HUES6 (cell line): Measurements from ENCODE around the gene DUSP1.

ENCODE experiments used
- H3K27ac ChIP-seq: 2 replicates; pipeline ENCODE4 v1.7.0; 2013; ENCODE audit warnings: low read depth, mild to moderate bottlenecking, low read length, inconsistent platforms
- H3K27me3 ChIP-seq: 2 replicates; pipeline ENCODE4 v1.6.1; 2013; ENCODE audit warnings: low read length; ENCODE audit not compliant: control insufficient read depth, insufficient read depth
- H3K36me3 ChIP-seq: 2 replicates; pipeline ENCODE4 v1.6.1; 2013; ENCODE audit warnings: low read length; ENCODE audit not compliant: control insufficient read depth, insufficient read depth
- H3K4me1 ChIP-seq: 2 replicates; pipeline ENCODE4 v1.6.1; 2013; ENCODE audit warnings: low read length; ENCODE audit not compliant: control insufficient read depth, insufficient read depth
- H3K4me3 ChIP-seq: 2 replicates; pipeline ENCODE4 v1.5.1; 2013; ENCODE audit warnings: low read depth, low read length
- H3K9ac ChIP-seq: one replicate; pipeline ENCODE4 v1.6.1; 2013; ENCODE audit warnings: mild to moderate bottlenecking, low read length
- H3K9me3 ChIP-seq: 2 replicates; pipeline ENCODE4 v1.6.1; 2013; ENCODE audit warnings: low read depth, low read length; ENCODE audit not compliant: control insufficient read depth, insufficient read depth

Gene DUSP1

GRCh38 chr5:172747471-172747870, 23.5 kb downstream of the DUSP1 start:
- Histone ChIP-seq H3K9ac (no peak overlapping the region), H3K4me1 (no peaks in the 10 kb centered on the region; the same call in 1 of the 2 replicates), H3K36me3 (no peaks in the 10 kb centered on the region), H3K27ac (no peak overlapping the region), H3K4me3 (no peak overlapping the region), H3K9me3 (peaks cover 15% of the 10 kb centered on the region), H3K27me3 (no peaks in the 10 kb centered on the region)

- H3K9ac ChIP-seq = no peak overlapping the region
- no peaks in the 10 kb centered on the region for H3K36me3 ChIP-seq
- H3K9me3 ChIP-seq = peaks cover 15% of the 10 kb centered on the region
- H3K27me3 ChIP-seq = no peaks in the 10 kb centered on the region
- no peak overlapping the region for H3K27ac ChIP-seq
- no peak overlapping the region for H3K4me3 ChIP-seq
- H3K4me1 ChIP-seq = no peaks in the 10 kb centered on the region; the same call in 1 of the 2 replicates
These were observed 24.3 kb downstream of the DUSP1 start for GRCh38 chr5:172746725-172747124.

- Histone ChIP-seq H3K36me3 (no peaks in the 10 kb centered on the region), H3K4me3 (no peak overlapping the region), H3K27ac (no peak overlapping the region), H3K4me1 (no peaks in the 10 kb centered on the region; the same call in 1 of the 2 replicates), H3K9me3 (peaks cover 15% of the 10 kb centered on the region), H3K27me3 (no peaks in the 10 kb centered on the region), H3K9ac (no peak overlapping the region)
These were observed 25.2 kb downstream of the DUSP1 start for GRCh38 chr5:172745838-172746237.

- Histone ChIP-seq H3K36me3 (no peaks in the 10 kb centered on the region), H3K27ac (no peak overlapping the region), H3K9ac (no peak overlapping the region), H3K9me3 (peaks cover 15% of the 10 kb centered on the region), H3K4me3 (no peak overlapping the region), H3K4me1 (no peaks in the 10 kb centered on the region; the same call in 1 of the 2 replicates), H3K27me3 (no peaks in the 10 kb centered on the region)
These were observed 25.6 kb downstream of the DUSP1 start for GRCh38 chr5:172745406-172745805.

- H3K9ac ChIP-seq = no peak overlapping the region
- no peak overlapping the region for H3K4me3 ChIP-seq
- H3K4me1 ChIP-seq = no peaks in the 10 kb centered on the region; the same call in 1 of the 2 replicates
- H3K27ac ChIP-seq = no peak overlapping the region
- no peaks in the 10 kb centered on the region for H3K27me3 ChIP-seq
- no peaks in the 10 kb centered on the region for H3K36me3 ChIP-seq
- peaks cover 15% of the 10 kb centered on the region for H3K9me3 ChIP-seq
These were observed 26.6 kb downstream of the DUSP1 start for GRCh38 chr5:172744123-172745104.

GRCh38 chr5:172743112-172743959, 27.7 kb downstream of the DUSP1 start:
- no peak overlapping the region for H3K9ac ChIP-seq
- no peaks in the 10 kb centered on the region; the same call in 1 of the 2 replicates for H3K4me1 ChIP-seq
- no peak overlapping the region for H3K27ac ChIP-seq
- H3K4me3 ChIP-seq = no peak overlapping the region
- H3K9me3 ChIP-seq = peaks cover 15% of the 10 kb centered on the region
- H3K27me3 ChIP-seq = no peaks in the 10 kb centered on the region
- no peaks in the 10 kb centered on the region for H3K36me3 ChIP-seq

- Histone ChIP-seq H3K9me3 (no peaks in the 10 kb centered on the region), H3K4me3 (no peak overlapping the region), H3K9ac (no peak overlapping the region), H3K4me1 (no peaks in the 10 kb centered on the region), H3K36me3 (no peaks in the 10 kb centered on the region), H3K27ac (no peak overlapping the region), H3K27me3 (no peaks in the 10 kb centered on the region)
These were observed 29.8 kb downstream of the DUSP1 start for GRCh38 chr5:172741206-172741582.

GRCh38 chr5:172740428-172741205, 30.4 kb downstream of the DUSP1 start:
- H3K4me1 ChIP-seq = no peaks in the 10 kb centered on the region
- no peak overlapping the region for H3K9ac ChIP-seq
- H3K36me3 ChIP-seq = no peaks in the 10 kb centered on the region
- no peak overlapping the region for H3K4me3 ChIP-seq
- no peak overlapping the region for H3K27ac ChIP-seq
- no peaks in the 10 kb centered on the region for H3K9me3 ChIP-seq
- no peaks in the 10 kb centered on the region for H3K27me3 ChIP-seq

GRCh38 chr5:172739375-172739774, 31.6 kb downstream of the DUSP1 start:
- Histone ChIP-seq H3K9ac (no peak overlapping the region), H3K4me3 (no peak overlapping the region), H3K27ac (no peak overlapping the region), H3K4me1 (no peaks in the 10 kb centered on the region), H3K9me3 (no peaks in the 10 kb centered on the region), H3K36me3 (no peaks in the 10 kb centered on the region), H3K27me3 (no peaks in the 10 kb centered on the region)

GRCh38 chr5:172736508-172737135, 34.4 kb downstream of the DUSP1 start:
- H3K9ac ChIP-seq = no peak overlapping the region
- H3K27me3 ChIP-seq = 0 out of 2 replicates have a peak, but pooled peaks cover 9% of the 10 kb centered on the region
- H3K36me3 ChIP-seq = no peaks in the 10 kb centered on the region
- no peak overlapping the region for H3K4me3 ChIP-seq
- peaks cover 9% of the 10 kb centered on the region; the same call in 1 of the 2 replicates for H3K4me1 ChIP-seq
- H3K9me3 ChIP-seq = no peaks in the 10 kb centered on the region
- H3K27ac ChIP-seq = no peak overlapping the region
